Smooth muscle cell (in vitro differentiated cells): ENCODE data around the gene ARID5B. TPM values are rescaled to one million over a fixed set of nuclear protein-coding genes. Genes with fewer than 3 reads are reported as not detected.

Experiments
- DNase-seq: peaks from one replicate; lab custom pipeline; 2025; ENCODE audit not compliant: unreplicated experiment; lab: John Stamatoyannopoulos, UW
- H2AFZ ChIP-seq: fragments of 200-600 bp; sonication (generic); 2 replicates; pipeline ENCODE4 v1.6.0; 2016; ENCODE audit warnings: antibody characterized with exemption, low read depth, mild to moderate bottlenecking
- H3F3A ChIP-seq: fragments of 200-600 bp; sonication (generic); 2 replicates; pipeline ENCODE4 v1.6.0; 2017; ENCODE audit warnings: antibody characterized with exemption, low read depth
- H3K27ac ChIP-seq: fragments of 200-600 bp; sonication (generic); 2 replicates; pipeline ENCODE4 v1.5.1; 2016; ENCODE audit warnings: low read depth, mild to moderate bottlenecking
- H3K27me3 ChIP-seq: fragments of 200-600 bp; sonication (generic); 2 replicates; pipeline ENCODE4 v1.6.1; 2016; ENCODE audit warnings: low read depth, mild to moderate bottlenecking
- H3K36me3 ChIP-seq: fragments of 200-600 bp; sonication (generic); 2 replicates; pipeline ENCODE4 v1.5.1; 2016; ENCODE audit warnings: low read depth
- H3K4me1 ChIP-seq: fragments of 200-600 bp; sonication (generic); 2 replicates; pipeline ENCODE4 v1.5.1; 2016; ENCODE audit warnings: low read depth
- H3K4me2 ChIP-seq: fragments of 200-600 bp; sonication (generic); 2 replicates; pipeline ENCODE4 v1.6.0; 2016; ENCODE audit warnings: mild to moderate bottlenecking
- H3K4me3 ChIP-seq: fragments of 200-600 bp; sonication (generic); 2 replicates; pipeline ENCODE4 v1.5.1; 2016; ENCODE audit warnings: mild to moderate bottlenecking
- H3K79me2 ChIP-seq: fragments of 200-600 bp; sonication (generic); 2 replicates; pipeline ENCODE4 v1.6.0; 2016; ENCODE audit warnings: low read depth, mild to moderate bottlenecking
- H3K9ac ChIP-seq: fragments of 200-600 bp; sonication (generic); 2 replicates; pipeline ENCODE4 v1.6.0; 2016; ENCODE audit warnings: low read depth
- H3K9me3 ChIP-seq: fragments of 200-600 bp; sonication (generic); replicated peaks from 2 replicates; pipeline ENCODE4 v1.5.1; 2016; ENCODE audit warnings: low read depth
- H4K20me1 ChIP-seq: fragments of 200-600 bp; sonication (generic); 2 replicates; pipeline ENCODE4 v1.6.0; 2016; ENCODE audit warnings: low read depth
- WGBS: methylation state at CpG from one replicate; pipeline ENCODE4 v1.1.7; 2016; ENCODE audit warnings: low lambda C conversion rate; 5-methylcytosine and 5-hydroxymethylcytosine counted together
- polyA plus RNA-seq: library from polyadenylated mRNA; unstranded; fragments of >200 nt; fragmentation: Nextera tagmentation; extraction: Ambion mirVana; gene quantifications from 2 replicates; pipeline ENCODE4 v1.2.1, GENCODE V29; 2016
- total RNA-seq: library from RNA; depleted of rRNA; stranded (reverse); fragments of >200 nt; gene quantifications from 2 replicates; pipeline ENCODE4 v1.2.3, GENCODE V29; 2014
- TF ChIP-seq, protein P1 (sequence below): fragments of 200-600 bp; sonication (generic); IDR thresholded peaks from 2 replicates; pipeline ENCODE4 v1.5.1; 2017; ENCODE audit warnings: borderline replicate concordance, mild to moderate bottlenecking, antibody characterized with exemption; ENCODE audit not compliant: insufficient read depth, poor library complexity, severe bottlenecking

The ARID5B gene
- total and polyA plus RNA-seq, 2 experiments from 2014 or later = 49.0 to 67.6 TPM

- Histone ChIP-seq H3K27ac (peak overlapping the region; percentile 100), H3K4me1 (peaks cover 24% of the 10 kb centered on the region), H3K36me3 (no peaks in the 10 kb centered on the region), H4K20me1 (peaks cover 5% of the 10 kb centered on the region), H3K4me3 (no peak overlapping the region), H3K4me2 (no peak overlapping the region), H3K79me2 (peaks cover 36% of the 10 kb centered on the region), H2AFZ (no peak overlapping the region), H3K27me3 (no peaks in the 10 kb centered on the region), H3K9me3 (no peaks in the 10 kb centered on the region), H3K9ac (no peak overlapping the region), H3F3A (peaks cover 28% of the 10 kb centered on the region)
- no peak for DNase-seq
- WGBS = 95% methylated on average over 5 of the region's 5 CpGs
- TF ChIP-seq, protein P1, sequence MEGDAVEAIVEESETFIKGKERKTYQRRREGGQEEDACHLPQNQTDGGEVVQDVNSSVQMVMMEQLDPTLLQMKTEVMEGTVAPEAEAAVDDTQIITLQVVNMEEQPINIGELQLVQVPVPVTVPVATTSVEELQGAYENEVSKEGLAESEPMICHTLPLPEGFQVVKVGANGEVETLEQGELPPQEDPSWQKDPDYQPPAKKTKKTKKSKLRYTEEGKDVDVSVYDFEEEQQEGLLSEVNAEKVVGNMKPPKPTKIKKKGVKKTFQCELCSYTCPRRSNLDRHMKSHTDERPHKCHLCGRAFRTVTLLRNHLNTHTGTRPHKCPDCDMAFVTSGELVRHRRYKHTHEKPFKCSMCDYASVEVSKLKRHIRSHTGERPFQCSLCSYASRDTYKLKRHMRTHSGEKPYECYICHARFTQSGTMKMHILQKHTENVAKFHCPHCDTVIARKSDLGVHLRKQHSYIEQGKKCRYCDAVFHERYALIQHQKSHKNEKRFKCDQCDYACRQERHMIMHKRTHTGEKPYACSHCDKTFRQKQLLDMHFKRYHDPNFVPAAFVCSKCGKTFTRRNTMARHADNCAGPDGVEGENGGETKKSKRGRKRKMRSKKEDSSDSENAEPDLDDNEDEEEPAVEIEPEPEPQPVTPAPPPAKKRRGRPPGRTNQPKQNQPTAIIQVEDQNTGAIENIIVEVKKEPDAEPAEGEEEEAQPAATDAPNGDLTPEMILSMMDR = no peak
Measured at GRCh38 chr10:62044566-62044965, 143.1 kb downstream of the ARID5B start.

DNA sequence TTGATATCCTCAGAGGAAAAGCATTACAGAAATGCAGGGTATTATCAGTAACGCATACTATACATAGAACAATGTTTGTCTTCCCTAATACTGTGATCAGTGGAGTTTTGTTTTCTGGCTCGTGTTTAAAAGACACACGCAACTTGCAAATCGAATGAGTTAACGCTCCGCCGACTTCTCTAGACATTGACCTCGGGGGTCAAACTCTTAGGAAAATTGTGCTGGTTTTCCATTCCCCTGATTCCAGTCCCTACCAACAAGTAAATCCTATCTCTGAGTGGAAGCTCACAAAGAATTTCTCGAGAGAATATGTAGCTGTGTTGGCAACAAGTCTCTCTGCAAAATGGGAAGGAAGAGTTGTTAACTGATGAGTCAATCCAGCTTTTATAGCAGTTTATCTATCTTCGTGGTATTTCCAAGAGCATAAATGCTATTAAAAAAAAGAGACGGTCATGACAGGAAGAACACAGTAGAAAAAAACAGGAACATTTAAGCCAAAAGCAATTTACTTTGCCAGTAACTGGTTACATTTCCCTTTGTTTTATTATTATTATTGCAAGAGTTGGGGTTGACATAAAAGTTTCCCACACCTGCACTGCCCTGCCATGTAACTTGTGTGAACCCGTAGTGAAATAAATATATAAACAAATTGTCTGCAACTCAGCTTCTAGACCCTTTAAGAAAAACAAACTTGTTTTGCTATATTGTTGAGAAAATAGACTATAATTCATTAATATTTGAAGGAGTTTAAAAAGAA is 144.4 kb downstream of the ARID5B start:
- Histone ChIP-seq H3K9me3 (no peaks in the 10 kb centered on the region), H3K79me2 (peaks cover 33% of the 10 kb centered on the region), H3K27ac (peak overlapping the region; percentile 100), H3K27me3 (no peaks in the 10 kb centered on the region), H4K20me1 (peaks cover 7% of the 10 kb centered on the region), H3K4me2 (peak overlapping the region; percentile 91), H3K4me3 (peak overlapping the region; percentile 29), H2AFZ (no peak overlapping the region), H3K4me1 (peaks cover 24% of the 10 kb centered on the region), H3K36me3 (no peaks in the 10 kb centered on the region), H3F3A (peaks cover 30% of the 10 kb centered on the region), H3K9ac (peak overlapping the region; percentile 82)
- TF ChIP-seq, protein P1 = no peak
- WGBS = 5% methylated on average over 12 of the region's 12 CpGs
- no peak for DNase-seq

DNA sequence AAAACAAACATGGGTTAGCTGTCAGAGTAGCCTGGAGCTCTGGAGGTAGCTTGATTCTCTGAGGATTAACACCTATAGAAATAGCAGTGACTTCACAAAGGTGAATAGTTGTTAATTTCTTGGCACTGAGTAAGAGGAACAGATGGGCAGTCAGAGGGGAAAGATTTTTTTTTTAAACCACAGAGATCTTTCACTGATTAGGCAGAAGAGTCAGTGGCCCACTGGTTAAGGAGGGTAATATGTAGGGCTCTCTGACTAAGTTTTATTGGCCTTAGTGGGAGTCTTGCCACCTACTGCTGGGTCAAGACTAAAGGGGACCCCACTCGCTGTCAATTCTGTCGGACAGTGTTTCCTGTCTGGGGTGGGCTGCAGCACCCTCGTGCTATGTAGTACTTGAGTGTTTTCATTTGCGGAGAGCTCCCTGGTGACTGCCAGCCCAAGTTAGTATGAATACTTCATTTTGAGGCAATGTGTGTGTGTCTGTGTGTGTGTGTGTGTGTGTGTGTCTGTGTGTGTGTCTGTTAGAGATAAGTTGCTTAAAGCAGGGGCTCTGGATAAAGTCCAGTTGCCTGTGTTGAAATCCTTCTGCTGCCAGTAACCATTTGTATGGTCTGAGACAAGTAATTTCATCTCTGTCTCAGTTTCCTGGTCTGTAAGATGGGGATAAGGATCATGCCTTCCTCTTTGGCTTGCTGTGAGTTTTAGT is 145.2 kb downstream of the ARID5B start:
- H3K27ac ChIP-seq = peak overlapping the region; percentile 100

More for the DNA sequence above, 145.2 kb downstream of the ARID5B start:
- DNase-seq = no peak
- Histone ChIP-seq H3K36me3 (no peaks in the 10 kb centered on the region), H3K4me3 (peak overlapping the region; percentile 29), H3K4me1 (peaks cover 24% of the 10 kb centered on the region), H4K20me1 (peaks cover 11% of the 10 kb centered on the region), H3F3A (peaks cover 33% of the 10 kb centered on the region), H3K9ac (peak overlapping the region; percentile 82), H3K9me3 (no peaks in the 10 kb centered on the region), H2AFZ (no peak overlapping the region), H3K4me2 (peak overlapping the region; percentile 91), H3K79me2 (peaks cover 32% of the 10 kb centered on the region), H3K27me3 (no peaks in the 10 kb centered on the region)
- WGBS = 3% methylated on average over 4 of the region's 4 CpGs
- TF ChIP-seq, protein P1 = no peak
